GM19351 (cell line): Measurements from ENCODE around the gene MEI1.
"Not testable (repeated sequence)": the region's sequence is repeated elsewhere in the genome, so short reads cannot be mapped to it uniquely, and the experiment has no call there.

Source experiments
- ATAC-seq: cut with Tn5 transposase; IDR thresholded peaks from one replicate; pipeline ENCODE4 v1.9.1; 2021; ENCODE audit warnings: mild to moderate bottlenecking, moderate library complexity; ENCODE audit not compliant: unreplicated experiment

Gene MEI1

DNA sequence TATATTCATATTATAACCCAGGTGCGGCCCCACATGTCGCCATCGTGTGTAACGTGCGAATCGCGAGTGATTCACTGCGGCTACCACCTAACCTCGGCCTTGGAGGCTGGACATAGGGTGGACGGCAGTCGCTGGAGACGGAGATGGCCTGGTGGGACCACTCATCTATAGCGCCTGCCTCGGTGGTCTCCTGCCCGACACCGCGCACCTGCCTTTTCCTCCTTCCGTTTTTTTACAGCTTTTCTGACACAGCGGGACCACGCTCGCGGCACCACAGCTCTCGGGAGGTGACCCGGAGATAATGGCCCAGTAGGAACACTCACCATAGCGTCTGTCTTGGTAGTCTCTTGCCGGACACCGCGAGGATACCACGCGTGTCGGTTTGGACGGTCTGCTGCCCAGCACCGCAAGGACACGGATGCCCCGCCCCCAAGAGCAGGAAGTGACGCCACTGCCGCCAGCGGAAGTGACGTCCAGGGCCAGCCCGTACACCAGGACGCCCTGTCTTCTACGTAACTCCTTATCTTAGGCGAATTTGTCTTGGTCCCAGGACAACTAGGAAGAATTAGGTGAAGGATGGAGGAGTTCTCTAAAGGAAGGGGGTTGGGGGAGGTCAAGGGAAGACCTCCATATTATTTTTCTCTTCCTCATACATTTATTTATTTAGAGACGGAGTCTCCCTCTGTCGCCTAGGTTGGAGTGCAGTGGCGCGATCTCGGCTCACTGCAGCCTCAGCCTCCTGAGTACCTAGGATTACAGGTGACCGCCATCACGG lies 17.1 kb upstream of the MEI1 start:
- peak; percentile 73 for ATAC-seq

- ATAC-seq: no peak
These were observed 16.3 kb upstream of the MEI1 start for GRCh38 chr22:41683052-41683451.

DNA sequence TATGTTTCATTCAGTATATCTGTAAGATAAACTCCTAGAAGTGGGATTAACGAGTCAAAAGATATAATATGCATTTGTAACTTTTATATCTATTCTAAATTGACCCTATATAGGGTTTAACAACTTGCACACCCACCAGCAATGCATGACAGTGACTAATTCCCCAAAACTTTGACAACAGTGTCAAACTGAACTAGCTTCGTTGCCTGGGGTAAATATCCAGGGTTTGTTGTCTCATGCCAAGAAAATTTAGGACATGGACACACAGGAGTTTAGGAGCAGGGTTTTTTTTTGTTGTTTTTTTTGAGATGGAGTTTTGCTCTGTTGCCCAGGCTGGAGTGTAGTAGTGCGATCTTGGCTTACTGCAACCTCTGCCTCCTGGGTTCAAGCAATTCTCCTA lies 15.7 kb upstream of the MEI1 start:
- ATAC-seq: no peak

GRCh38 chr22:41684194-41684593 lies 15.1 kb upstream of the MEI1 start:
- no peak for ATAC-seq

DNA sequence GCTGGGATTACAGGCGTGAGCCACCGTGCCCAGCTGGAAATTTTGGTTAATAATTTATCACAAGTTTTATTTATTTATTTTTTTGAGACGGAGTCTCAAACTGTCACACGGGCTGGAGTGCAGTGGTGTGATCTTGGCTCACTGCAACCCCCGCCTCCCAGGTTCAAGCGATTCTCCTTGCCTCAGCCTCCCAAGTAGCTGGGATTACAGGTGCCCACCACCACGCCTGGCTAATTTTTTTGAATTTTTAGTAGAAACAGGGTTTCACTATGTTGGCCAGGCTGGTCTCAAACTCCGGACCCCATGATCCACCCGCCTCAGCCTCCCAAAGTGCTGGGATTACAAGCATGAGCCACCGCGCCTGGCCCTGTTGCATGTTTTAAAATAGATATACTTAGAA lies 12.4 kb upstream of the MEI1 start:
- ATAC-seq: not testable (repeated sequence)

DNA sequence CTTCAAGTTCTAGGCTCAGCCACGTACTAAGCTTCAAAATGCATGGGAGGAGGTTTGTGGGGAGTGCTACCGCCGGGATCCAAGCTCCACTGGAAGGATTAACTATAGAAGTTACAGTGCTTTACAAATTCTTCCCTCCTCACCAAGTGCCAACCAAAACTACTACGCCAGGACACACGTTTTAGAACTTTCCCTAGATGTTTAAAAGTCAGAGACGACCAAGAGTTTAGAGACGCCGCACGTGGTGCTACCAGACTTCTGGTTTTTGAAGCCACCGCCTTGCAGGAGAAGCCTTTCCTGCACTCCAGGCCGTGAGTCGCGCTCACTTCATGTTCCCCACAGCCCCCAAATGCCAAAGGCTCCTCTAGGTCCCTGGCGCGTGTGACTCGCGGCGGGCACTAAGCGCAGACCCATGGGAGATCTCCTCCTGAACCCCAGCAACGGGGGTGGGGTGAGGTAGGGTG lies 11.4 kb upstream of the MEI1 start:
- ATAC-seq: no peak

DNA sequence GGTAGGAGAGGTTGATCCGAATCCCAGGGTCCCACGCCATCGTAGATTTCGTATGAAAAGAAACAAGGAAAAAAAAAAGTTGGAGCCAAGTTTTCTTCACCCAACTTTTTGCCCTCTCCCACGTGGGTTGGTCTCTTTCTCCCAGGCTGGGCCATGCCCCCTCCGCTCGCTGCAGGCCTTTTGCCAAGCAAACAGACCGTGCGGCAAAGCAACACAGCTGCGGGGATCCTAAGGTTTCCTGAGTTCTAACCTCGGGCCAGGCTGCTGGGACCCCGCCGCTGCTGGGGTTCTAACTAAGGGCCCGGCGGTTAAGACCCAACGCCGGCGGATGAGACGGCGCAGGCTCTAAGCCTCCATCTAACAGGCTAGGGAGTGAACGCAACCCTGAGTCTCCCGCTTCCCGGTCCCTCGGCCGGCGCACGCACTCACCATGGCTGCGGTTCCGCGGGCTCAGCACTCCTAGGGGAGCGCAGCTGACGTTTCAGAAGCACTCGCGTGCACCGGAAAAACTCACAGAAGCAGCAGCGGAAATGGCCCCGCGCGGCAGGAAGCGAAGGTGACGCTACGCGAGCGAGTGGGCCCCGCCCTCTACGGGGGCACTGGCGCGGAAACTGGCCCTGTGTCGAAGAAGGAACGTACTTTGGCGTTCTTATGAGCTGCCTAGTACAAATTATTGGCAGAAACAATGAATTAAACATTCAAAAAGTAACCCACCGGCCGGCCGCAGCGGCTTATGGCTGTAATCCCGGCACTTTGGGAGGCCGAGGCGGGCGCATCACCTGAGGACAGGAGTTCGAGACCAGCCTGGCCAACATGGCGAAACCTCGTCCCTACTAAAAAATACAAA lies 10.7 kb upstream of the MEI1 start, which contains the start of gene SNU13:
SNU13 (minus strand) TSS at position 503 of the 847 bp plus-strand sequence; CDS start at position 432, 71 bp downstream.
- peak; percentile 77 for ATAC-seq

- no peak for ATAC-seq
These were observed 8.8 kb upstream of the MEI1 start for GRCh38 chr22:41690476-41690875.

DNA sequence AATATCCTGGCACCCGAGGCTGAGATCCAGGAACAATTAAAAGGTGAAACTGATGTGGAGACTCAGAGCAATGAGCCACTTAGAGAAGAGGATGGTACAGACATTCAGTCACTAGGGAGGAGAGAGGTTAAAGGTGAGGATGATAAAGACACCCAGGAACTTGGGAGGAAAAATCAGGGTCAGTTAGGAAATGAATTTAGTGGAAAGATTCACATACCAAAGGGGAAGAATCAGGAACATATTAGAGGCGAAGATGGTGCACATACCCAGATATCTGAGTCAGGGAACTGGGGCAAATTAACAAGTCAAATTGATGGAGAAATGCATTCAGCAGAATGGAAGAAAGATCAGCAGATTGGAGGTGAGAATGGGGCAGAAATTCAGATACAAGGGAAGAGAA lies 4.1 kb upstream of the MEI1 start:
- no peak for ATAC-seq

DNA sequence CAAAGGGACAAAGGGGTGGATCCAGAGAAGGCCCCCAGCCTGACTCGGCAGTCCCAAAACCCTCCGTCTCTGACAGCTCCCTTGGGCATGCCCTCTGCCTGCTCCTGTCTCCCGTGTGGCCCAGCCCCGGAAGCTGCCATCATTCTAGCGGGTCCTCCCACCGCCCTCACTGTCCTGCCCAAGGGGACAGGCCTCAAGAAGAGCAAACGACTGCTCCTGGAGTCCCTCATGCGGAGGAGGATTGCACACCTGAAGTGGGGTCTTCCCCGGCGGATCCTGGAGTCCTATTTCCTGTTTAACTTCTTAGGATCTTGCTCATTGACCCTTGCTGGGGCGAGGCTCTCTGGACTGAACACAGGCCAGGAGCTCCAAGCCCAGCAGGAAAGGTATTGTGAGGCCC lies 2.6 kb upstream of the MEI1 start:
- no peak for ATAC-seq

DNA sequence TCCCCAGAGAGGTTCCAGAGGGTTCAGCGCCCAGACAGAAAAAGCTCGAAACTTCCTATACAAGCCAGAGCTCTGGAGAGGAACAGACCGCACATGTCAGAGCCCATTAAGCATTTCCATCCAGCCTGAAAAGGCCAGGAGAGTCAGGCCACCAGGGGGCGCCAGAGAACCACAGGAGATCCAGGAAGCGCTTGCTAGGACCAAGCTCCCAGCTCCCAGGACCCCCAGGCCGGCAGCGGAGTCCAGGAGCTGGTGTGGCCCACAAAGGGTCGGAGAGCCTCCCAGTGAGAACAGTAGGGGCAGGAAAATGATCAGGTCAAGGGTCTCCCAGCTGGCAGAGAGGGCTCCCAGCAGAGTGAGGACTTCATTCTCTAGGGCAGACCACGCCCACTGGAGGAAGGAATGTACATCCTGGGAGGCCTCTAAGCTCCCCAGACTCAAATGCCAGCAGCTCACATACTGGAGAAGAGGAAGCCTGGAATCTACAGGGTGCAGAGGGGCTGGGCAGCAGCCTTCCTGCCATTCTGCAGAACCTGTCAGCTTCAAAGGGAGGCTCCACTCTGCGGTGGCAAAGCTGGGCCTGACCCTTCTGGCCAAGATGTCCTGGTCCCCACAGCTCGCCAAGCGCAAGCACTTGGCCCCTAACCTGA lies 2.1 kb upstream of the MEI1 start:
- ATAC-seq: no peak

DNA sequence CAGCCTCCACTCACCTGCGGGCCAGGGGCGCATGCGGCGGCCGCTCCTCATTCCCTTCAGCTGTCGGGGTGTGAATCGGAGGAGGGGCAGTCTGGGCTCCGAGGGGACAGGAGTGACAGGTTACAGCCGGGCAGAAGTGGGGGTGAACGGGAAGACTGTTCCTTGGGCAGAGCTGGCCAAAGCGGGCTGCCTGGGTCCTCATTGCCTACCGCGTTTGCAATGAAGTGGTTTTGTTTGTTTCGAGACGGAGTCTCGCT lies 733 bp downstream of the MEI1 start:
- no peak for ATAC-seq

DNA sequence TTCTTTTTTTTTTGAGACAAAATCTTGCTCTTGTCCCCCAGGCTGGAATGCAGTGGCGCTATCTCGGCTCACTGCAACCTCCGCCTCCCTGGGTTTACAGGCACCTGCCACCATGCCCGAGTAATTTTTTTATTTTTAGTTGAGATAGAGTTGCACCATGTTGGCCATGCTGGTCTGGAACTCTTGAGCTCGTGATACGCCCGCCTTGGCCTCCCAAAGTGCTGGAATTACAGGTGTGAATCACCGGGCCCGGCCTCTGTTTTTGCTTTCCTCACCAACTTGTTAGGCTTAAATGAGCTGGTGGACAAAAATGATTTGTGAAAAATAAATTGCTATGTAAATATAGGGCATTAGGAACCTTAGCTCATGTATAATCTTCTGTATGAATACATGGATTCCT lies 3.5 kb downstream of the MEI1 start:
- ATAC-seq: no peak

DNA sequence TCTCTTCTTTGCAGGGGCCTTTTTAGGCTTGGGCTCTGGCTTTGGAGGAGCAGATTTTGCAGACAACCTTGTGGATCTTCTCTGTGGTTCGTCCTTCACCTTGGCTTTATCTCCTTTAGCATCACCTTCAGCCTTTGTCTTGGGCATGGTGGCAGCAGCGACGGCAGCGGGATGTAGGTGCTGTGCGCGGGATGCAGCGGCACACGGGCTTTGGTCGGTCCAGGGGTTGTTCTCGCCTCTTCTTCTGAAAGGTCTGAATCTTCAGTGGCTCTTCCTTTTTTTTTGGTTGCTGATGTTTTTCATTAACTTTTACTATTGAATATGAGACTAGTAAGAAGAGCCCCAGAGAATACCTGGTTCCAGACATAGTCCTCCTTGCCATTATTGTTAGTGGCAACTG lies 10.0 kb downstream of the MEI1 start:
- ATAC-seq: no peak

- no peak for ATAC-seq
These were observed 13.7 kb downstream of the MEI1 start for GRCh38 chr22:41713004-41713403.

GRCh38 chr22:41722496-41722895 lies 23.2 kb downstream of the MEI1 start:
- no peak for ATAC-seq

- no peak for ATAC-seq
These were observed 26.3 kb downstream of the MEI1 start for GRCh38 chr22:41725510-41726110.

DNA sequence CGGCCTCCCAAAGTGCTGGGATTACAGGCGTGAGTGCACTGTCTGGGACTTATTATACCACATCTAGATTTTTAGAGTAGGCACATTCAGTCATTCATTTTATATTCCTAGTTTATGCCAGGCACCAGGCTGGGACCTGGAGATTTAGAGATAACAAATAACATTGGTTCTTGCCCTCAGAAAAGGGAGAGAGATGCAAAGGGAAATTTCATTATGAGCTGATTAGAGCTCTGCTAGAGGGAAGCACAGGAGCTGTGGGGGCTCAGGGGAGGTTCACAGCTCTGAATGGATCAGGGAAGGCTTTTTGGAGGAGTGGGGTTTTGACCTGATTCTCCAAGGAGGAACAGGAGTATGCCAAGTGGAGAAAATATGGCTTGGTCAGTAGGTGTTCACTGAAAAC lies 32.3 kb downstream of the MEI1 start:
- no peak for ATAC-seq

- no peak for ATAC-seq
These were observed 32.9 kb downstream of the MEI1 start for GRCh38 chr22:41732096-41732772.

- not testable (repeated sequence) for ATAC-seq
These were observed 33.9 kb downstream of the MEI1 start for GRCh38 chr22:41733241-41733640.

- ATAC-seq: no peak
These were observed 40.3 kb downstream of the MEI1 start for GRCh38 chr22:41739576-41739975.
